NT2/D1 (cell line): ENCODE data around the gene SMCHD1.

Source experiments
- DNase-seq: peaks from one replicate; pipeline ENCODE4 v3.0.0-alpha.2; 2011; ENCODE audit warnings: low read depth, low spot score
- H3K27me3 ChIP-seq: 2 replicates; pipeline ENCODE4 v1.6.0; 2011; ENCODE audit warnings: mild to moderate bottlenecking; ENCODE audit not compliant: insufficient read length, insufficient read depth
- H3K36me3 ChIP-seq: 2 replicates; pipeline ENCODE4 v1.6.1; 2011; ENCODE audit warnings: mild to moderate bottlenecking, low read length, mixed read lengths; ENCODE audit not compliant: insufficient read depth, insufficient read length
- H3K4me1 ChIP-seq: 2 replicates; pipeline ENCODE4 v1.5.1; 2011; ENCODE audit not compliant: insufficient read depth, insufficient read length
- H3K4me3 ChIP-seq: 2 replicates; pipeline ENCODE4 v1.5.1; 2011; ENCODE audit warnings: low read depth; ENCODE audit not compliant: insufficient read length
- H3K9ac ChIP-seq: 2 replicates; pipeline ENCODE4 v1.6.0; 2011; ENCODE audit warnings: low read depth; ENCODE audit not compliant: insufficient read length
- H3K9me3 ChIP-seq: 2 replicates; pipeline ENCODE4 v1.5.1; 2011; ENCODE audit warnings: mild to moderate bottlenecking, low read length; ENCODE audit not compliant: insufficient read depth
- SUZ12 ChIP-seq: IDR thresholded peaks from 2 replicates; pipeline ENCODE4 v1.6.1; 2011; ENCODE audit not compliant: insufficient read length, insufficient read depth; ENCODE audit errors: extremely low read depth
- YY1 ChIP-seq: IDR thresholded peaks from 2 replicates; pipeline ENCODE4 v1.6.1; 2011; ENCODE audit not compliant: insufficient read length, insufficient read depth
- ZNF274 ChIP-seq: IDR thresholded peaks from 2 replicates; pipeline ENCODE4 v1.6.1; 2011; ENCODE audit warnings: mild to moderate bottlenecking, low read depth, low read length

The SMCHD1 gene

GRCh38 chr18:2655178-2655953 lies at the start of gene SMCHD1:
Gene SMCHD1 (plus strand): TSS chr18:2655726. CDS start chr18:2656076, 350 bp downstream.
- Histone ChIP-seq H3K36me3 (no peaks in the 10 kb centered on the region), H3K4me1 (no peaks in the 10 kb centered on the region), H3K4me3 (peak within 1 kb of the TSS; percentile 92), H3K9ac (peak within 1 kb of the TSS; percentile 95), H3K27me3 (no peaks in the 10 kb centered on the region), H3K9me3 (no peaks in the 10 kb centered on the region)
- TF ChIP-seq ZNF274 (no peak), YY1 (no peak), SUZ12 (no peak)
- no peak for DNase-seq

GRCh38 chr18:2606335-2606734 lies 49.2 kb upstream of the SMCHD1 start:
- no peak for TF ChIP-seq SUZ12
- no peak for TF ChIP-seq YY1
- TF ChIP-seq ZNF274: no peak
- no peak for DNase-seq
- Histone ChIP-seq H3K4me3 (no peak overlapping the region), H3K9me3 (no peaks in the 10 kb centered on the region), H3K9ac (no peak overlapping the region), H3K4me1 (no peaks in the 10 kb centered on the region), H3K36me3 (peaks cover 47% of the 10 kb centered on the region), H3K27me3 (no peaks in the 10 kb centered on the region)

- H3K4me3 ChIP-seq: no peak overlapping the region
- no peaks in the 10 kb centered on the region for H3K9me3 ChIP-seq
- TF ChIP-seq SUZ12 (no peak), YY1 (no peak), ZNF274 (no peak)
- no peaks in the 10 kb centered on the region for H3K4me1 ChIP-seq
- peaks cover 43% of the 10 kb centered on the region for H3K36me3 ChIP-seq
- H3K27me3 ChIP-seq: no peaks in the 10 kb centered on the region
- H3K9ac ChIP-seq: no peak overlapping the region
- DNase-seq: no peak
Measured at GRCh38 chr18:2609604-2610003, 45.9 kb upstream of the SMCHD1 start.

- Histone ChIP-seq H3K9ac (no peak overlapping the region), H3K27me3 (no peaks in the 10 kb centered on the region), H3K9me3 (no peaks in the 10 kb centered on the region), H3K4me1 (no peaks in the 10 kb centered on the region), H3K4me3 (no peak overlapping the region), H3K36me3 (peaks cover 52% of the 10 kb centered on the region)
- TF ChIP-seq SUZ12 (no peak), YY1 (no peak), ZNF274 (no peak)
- no peak for DNase-seq
Measured at GRCh38 chr18:2610549-2610948, 45.0 kb upstream of the SMCHD1 start.

GRCh38 chr18:2612996-2613395 lies 42.5 kb upstream of the SMCHD1 start:
- Histone ChIP-seq H3K27me3 (no peaks in the 10 kb centered on the region), H3K9me3 (no peaks in the 10 kb centered on the region), H3K36me3 (peaks cover 55% of the 10 kb centered on the region), H3K9ac (no peak overlapping the region), H3K4me1 (no peaks in the 10 kb centered on the region), H3K4me3 (no peak overlapping the region)
- no peak for TF ChIP-seq ZNF274
- TF ChIP-seq YY1: no peak
- TF ChIP-seq SUZ12: no peak
- DNase-seq: no peak

GRCh38 chr18:2617401-2617998 lies 38.0 kb upstream of the SMCHD1 start:
- H3K36me3 ChIP-seq: peaks cover 30% of the 10 kb centered on the region
- no peaks in the 10 kb centered on the region for H3K9me3 ChIP-seq
- no peaks in the 10 kb centered on the region for H3K4me1 ChIP-seq
- TF ChIP-seq YY1 (no peak), SUZ12 (no peak), ZNF274 (no peak)
- no peak overlapping the region for H3K4me3 ChIP-seq
- no peak overlapping the region for H3K9ac ChIP-seq
- H3K27me3 ChIP-seq: no peaks in the 10 kb centered on the region
- no peak for DNase-seq

GRCh38 chr18:2618009-2618408 lies 37.5 kb upstream of the SMCHD1 start:
- no peak for DNase-seq
- Histone ChIP-seq H3K27me3 (no peaks in the 10 kb centered on the region), H3K9me3 (no peaks in the 10 kb centered on the region), H3K36me3 (peaks cover 25% of the 10 kb centered on the region), H3K9ac (no peak overlapping the region), H3K4me3 (no peak overlapping the region), H3K4me1 (no peaks in the 10 kb centered on the region)
- TF ChIP-seq ZNF274: no peak
- TF ChIP-seq YY1: no peak
- no peak for TF ChIP-seq SUZ12
